ENCODE results near the gene IFT122.

Gene IFT122

DNA sequence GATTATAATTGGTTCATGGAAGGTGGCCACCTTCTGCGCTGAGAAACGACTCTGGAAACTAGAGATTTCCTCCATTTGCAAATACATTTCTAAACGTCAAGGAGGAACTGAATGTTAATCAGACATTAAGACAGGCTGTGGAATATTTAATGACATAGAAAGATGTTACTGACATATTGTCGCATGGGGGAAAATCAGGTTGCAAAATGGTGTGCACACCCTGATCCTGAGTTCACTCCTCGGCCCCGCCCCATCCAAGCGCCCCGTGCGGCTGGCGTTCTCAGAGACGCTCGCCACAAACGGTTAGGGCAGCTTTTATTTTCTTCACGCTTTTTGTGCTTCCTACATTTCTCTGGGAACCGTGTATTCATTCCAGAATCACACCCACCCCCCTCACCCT lies 113.7 kb downstream of the IFT122 start:
- H3K4me3 ChIP-seq (ENCODE audit: low read depth, low read length) = no peak overlapping the region
- TF ChIP-seq, protein P1, sequence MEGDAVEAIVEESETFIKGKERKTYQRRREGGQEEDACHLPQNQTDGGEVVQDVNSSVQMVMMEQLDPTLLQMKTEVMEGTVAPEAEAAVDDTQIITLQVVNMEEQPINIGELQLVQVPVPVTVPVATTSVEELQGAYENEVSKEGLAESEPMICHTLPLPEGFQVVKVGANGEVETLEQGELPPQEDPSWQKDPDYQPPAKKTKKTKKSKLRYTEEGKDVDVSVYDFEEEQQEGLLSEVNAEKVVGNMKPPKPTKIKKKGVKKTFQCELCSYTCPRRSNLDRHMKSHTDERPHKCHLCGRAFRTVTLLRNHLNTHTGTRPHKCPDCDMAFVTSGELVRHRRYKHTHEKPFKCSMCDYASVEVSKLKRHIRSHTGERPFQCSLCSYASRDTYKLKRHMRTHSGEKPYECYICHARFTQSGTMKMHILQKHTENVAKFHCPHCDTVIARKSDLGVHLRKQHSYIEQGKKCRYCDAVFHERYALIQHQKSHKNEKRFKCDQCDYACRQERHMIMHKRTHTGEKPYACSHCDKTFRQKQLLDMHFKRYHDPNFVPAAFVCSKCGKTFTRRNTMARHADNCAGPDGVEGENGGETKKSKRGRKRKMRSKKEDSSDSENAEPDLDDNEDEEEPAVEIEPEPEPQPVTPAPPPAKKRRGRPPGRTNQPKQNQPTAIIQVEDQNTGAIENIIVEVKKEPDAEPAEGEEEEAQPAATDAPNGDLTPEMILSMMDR (IDR thresholded peaks at IDR 0.05; ENCODE audit: borderline replicate concordance, insufficient read depth, low read depth, low read length) = no peak

DNA sequence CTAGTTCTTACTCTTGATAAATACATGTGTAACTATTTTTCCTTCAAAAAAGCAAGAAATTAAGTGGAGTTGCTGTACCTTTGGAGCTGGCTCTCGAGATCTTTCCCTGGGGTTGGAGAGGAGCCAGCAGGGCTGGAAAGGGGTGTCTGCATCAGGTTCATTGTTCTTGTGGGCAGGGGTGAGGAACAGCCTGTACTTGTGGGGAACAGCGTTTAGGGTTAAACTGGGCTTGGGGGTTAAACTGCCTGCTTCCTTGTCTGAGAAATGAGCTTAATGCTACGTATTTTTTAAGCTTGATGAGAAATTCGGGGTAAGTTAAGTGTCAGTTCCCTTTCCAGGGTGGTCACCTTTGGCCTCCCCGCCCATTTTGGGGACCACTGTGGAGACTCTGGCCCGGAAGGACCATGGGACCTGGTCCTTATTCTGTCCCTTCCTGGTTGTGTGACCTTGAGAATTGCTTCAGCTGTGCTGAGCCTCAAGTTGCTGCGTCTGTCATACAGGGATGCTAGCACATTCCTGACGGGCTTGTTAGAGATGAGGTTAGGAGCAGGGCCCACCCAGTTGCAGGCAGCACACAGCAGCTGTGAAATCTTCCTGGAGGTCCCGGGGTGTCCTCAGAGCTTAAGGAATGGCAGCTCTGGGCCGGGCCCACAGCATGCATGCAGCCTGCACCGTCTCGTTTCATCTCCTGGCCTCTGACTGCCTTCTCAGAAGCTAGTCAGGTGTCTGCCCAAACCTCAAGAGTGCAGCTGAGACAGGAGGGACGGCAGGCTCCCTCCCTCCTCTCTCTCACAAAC lies 114.5 kb downstream of the IFT122 start:
- no peak overlapping the region for H3K4me3 ChIP-seq (ENCODE audit: low read depth, low read length)
- TF ChIP-seq, protein P1 (IDR thresholded peaks at IDR 0.05; ENCODE audit: borderline replicate concordance, insufficient read depth, low read depth, low read length) = no peak

DNA sequence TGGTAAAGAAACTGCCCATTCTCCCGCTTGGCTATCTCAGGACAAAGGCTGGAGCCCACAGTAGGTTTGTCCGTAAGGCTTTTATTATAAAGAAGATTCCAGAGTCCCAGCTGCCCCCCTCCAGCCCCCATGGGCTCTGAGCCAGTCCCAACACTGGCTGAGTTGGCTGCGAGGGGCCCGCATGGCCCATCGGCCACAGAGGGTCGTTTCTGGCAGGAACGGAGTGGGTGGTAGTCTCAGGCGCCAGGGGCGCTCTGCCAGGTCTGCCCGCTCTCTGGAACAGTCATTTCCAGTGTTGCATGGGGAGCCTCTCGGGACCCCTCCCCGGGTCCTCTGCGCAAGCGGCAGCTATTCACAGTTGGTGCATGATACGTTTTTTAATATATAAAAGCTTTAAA lies 115.1 kb downstream of the IFT122 start:
- TF ChIP-seq, protein P1 (IDR thresholded peaks at IDR 0.05; ENCODE audit: borderline replicate concordance, insufficient read depth, low read depth, low read length) = no peak
- no peak overlapping the region for H3K4me3 ChIP-seq (ENCODE audit: low read depth, low read length)

DNA sequence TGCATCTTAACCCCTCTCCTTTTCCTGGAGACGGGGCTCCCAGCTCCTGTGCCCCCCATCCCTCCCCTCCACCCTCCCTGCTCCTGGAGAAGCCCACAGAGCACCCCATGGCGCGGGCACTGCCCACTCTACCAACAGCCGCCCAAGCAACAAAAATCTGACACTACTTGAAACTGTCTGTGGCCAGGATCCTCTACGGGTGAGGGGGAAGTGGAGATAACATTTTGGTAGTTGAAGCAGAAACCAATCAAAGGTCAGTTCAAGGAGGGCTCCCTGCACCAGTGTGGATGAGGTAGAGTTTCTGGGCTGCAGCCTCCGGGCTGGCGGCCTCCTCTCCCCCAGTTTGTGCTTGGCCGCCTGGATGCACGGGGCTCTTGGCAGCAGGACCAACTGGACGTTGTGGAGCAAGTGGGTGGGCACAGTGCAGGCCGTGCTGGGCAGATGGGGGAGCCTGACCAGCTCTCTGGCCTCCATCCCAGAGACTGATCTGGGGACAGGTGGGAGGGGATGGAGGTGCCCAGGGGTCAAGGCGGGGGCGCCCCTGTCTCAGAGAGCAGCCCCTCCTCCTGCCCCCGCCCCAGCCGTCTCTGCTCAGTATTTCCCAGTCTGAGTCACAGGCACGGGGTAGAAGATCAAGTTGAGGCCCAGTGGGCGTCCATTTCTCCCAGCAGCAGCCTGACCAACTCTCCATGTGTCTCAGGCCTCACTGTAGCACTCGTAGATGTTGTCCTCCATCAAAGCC lies 115.8 kb downstream of the IFT122 start:
- TF ChIP-seq, protein P1 (IDR thresholded peaks at IDR 0.05; ENCODE audit: borderline replicate concordance, insufficient read depth, low read depth, low read length) = no peak
- H3K4me3 ChIP-seq (ENCODE audit: low read depth, low read length) = no peak overlapping the region

DNA sequence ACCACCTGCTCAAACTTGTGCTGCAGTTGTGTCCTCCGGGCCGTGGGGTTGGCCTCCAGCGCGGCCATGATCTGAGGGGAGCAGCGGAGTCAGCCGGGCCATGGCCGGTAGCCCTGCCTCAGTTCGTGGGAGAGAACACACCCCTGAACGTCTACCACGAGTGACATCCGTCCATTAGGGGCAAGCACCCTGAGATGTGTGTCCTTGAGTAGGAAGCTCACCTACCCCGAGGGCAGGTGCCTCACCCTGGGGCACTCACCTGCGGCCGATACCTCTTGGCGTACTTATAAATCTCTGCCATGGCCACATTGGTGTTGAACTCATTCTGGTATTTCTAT lies 116.3 kb downstream of the IFT122 start:
- TF ChIP-seq, protein P1 (IDR thresholded peaks at IDR 0.05; ENCODE audit: borderline replicate concordance, insufficient read depth, low read depth, low read length) = no peak
- H3K4me3 ChIP-seq (ENCODE audit: low read depth, low read length) = no peak overlapping the region

DNA sequence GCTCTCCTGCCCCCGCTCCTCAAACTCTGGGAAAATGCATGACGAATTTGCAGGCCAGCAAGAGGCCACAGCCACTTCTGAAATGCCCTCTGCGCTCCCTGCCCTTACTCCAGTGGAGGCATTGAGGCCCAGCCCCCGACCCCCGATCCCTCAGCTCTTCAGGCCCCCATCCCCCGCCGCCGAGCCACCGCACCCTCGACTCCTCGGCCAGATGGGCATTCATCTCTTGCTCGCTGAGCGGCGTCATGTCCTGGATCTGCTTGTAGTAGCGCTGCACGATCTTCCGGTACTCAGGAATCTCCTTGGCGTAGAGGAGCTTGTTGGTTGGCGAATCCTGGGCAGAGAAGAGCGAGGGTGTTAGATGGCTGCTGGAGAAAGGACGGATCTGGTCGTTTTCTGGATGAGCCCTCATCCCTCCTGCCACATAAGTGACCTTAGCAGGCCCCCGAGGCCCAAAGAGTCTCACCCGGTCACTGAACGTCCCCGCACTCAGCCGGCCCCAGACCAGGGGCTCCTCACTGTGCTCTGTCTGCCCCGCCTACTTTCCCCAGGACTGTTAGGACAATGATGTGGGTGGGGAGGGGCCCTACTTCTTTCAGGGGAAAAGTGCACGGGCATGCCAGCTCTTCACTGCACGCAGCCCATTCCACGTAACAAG lies 117.0 kb downstream of the IFT122 start:
- no peak overlapping the region for H3K4me3 ChIP-seq (ENCODE audit: low read depth, low read length)
- TF ChIP-seq, protein P1 (IDR thresholded peaks at IDR 0.05; ENCODE audit: borderline replicate concordance, insufficient read depth, low read depth, low read length) = no peak
